ENCODE results near the gene ZNF263. TPM values are rescaled to one million over a fixed set of nuclear protein-coding genes. Genes with fewer than 3 reads are reported as not detected.
A peak's percentile ranks its signal among the peaks of the same experiment; 100 is the strongest.

Gene ZNF263
- total and polyA plus RNA-seq, 2 donors (not counting 1 experiment from before 2014, with no cell fraction given), result 24.7 to 46.0 TPM

DNA sequence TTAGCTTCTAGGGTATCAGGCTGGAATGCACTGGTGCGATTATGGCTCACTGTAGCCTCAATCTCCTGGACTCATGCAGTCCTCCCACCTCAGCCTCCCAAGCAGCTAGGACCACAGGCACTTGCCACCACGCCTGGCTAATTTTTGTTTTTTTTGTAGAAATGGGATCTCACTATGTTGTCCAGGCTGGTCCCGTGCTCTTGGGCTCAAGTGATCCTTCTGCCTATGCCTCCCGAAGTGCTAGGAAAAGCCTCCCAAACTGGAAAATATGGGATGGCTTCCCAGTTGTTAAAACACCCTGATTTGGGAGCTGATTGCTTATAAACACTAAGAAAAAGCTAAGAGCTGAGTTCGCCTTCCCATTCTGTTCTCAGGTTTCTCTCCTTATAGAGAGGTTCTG lies 6.6 kb upstream of the ZNF263 start:
- no peak for ATAC-seq (ENCODE audit: low read depth)

DNA sequence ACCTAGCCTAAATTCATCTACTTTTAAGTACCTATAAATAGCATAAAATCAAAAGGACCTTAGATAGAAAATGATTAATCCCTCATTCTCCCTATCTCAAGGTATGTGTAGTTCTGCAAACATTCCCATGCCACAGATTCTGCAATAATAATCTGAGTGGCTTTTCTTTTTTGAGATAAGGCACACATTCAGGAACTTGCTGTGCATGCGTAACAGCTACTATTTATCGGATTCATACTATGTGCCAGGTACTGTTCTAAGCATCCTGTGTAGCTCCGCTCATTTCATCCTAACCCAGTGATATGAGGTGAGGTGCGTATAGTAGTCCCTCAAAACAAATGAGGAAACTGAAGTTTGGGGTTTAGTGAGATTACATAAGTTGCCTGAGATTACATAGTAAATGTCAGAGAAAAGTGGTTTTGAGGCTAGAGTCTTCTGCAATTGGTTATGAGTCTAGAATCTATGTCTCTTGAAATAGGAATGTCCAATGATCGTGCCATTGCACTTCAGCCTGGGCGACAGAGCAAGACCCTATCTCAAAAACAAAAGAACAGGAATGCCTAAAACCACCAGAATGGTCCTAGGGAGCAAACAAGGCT lies 2.0 kb upstream of the ZNF263 start:
- peak overlapping the region; percentile 34 for H3K4me3 Mint-ChIP-seq
- peaks cover 30% of the 10 kb centered on the region for H3K79me2 ChIP-seq (ENCODE audit: control insufficient read depth, insufficient read depth, low read length)
- H2AFZ ChIP-seq (ENCODE audit: insufficient read depth, low read depth, low read length, poor library complexity, severe bottlenecking), result no peak overlapping the region
- H3K27me3 Mint-ChIP-seq, result no peaks in the 10 kb centered on the region
- WGBS (ENCODE audit: insufficient coverage), result 89% methylated on average over 6 of the region's 6 CpGs
- no peaks in the 10 kb centered on the region for H3K27me3 ChIP-seq (replicated peaks in 1 of 4; ENCODE audit: control extremely low read depth in 1 of 4, control insufficient read depth in 3 of 4, insufficient read depth in 4 of 4, low read length in 3 of 4)
- ChIA-PET CTCF (interaction anchor here (1.1 to 1.2 kb wide), 2 partner anchors 12 to 14 kb away, joined by 3 to 4 read pairs; no protein-coding TSS in a partner anchor), POLR2A (no interaction called here)
- H3K9me3 ChIP-seq (ENCODE audit: control extremely low read depth in 1 of 3, control insufficient read depth in 2 of 3, insufficient read depth in 1 of 3, low read length in 2 of 3), result peaks cover 0 to 7% (median 0%) of the 10 kb centered on the region in 3 donors
- no peak for ATAC-seq (ENCODE audit: low read depth)
- no peaks in the 10 kb centered on the region for H3K9me3 Mint-ChIP-seq (ENCODE audit: insufficient read depth)
- H3K27ac Mint-ChIP-seq, result no peak overlapping the region
- no peak overlapping the region for H3K27ac ChIP-seq (ENCODE audit: low read length in 2 of 2)
- H3K36me3 ChIP-seq (replicated peaks in 1 of 2; ENCODE audit: control extremely low read depth in 1 of 2, control insufficient read depth in 1 of 2, extremely low read depth in 1 of 2, insufficient read depth in 2 of 2, low read length in 1 of 2), result peaks cover 2 to 9% of the 10 kb centered on the region in 2 experiments
- DNase-seq, result no peak
- no peak overlapping the region for H3K4me3 ChIP-seq (ENCODE audit: control extremely low read depth in 1 of 5, extremely low read depth in 1 of 5, insufficient read depth in 1 of 5, low read depth in 2 of 5, low read length in 4 of 5)
- H3K9ac ChIP-seq (ENCODE audit: low read length), result no peak overlapping the region
- no peak overlapping the region for H3K4me2 ChIP-seq (replicated peaks; ENCODE audit: low read depth, low read length, poor library complexity, severe bottlenecking)
- peaks cover 22 to 30% of the 10 kb centered on the region in 2 donors for H3K4me1 ChIP-seq (ENCODE audit: control insufficient read depth in 2 of 2, insufficient read depth in 2 of 2, low read length in 2 of 2)
- intact Hi-C loops (cut with micrococcal nuclease), result loop anchor here (10.0 kb wide), 1 partner anchor 257 kb away; the partner anchor contains the start of genes HCFC1R1, THOC6 and TNFRSF12A
- peaks cover 16% of the 10 kb centered on the region for H4K20me1 ChIP-seq (ENCODE audit: control insufficient read depth, insufficient read depth, low read length, poor library complexity, severe bottlenecking)
- H3K4me1 Mint-ChIP-seq, result peaks cover 35% of the 10 kb centered on the region
- TF ChIP-seq, protein P1, sequence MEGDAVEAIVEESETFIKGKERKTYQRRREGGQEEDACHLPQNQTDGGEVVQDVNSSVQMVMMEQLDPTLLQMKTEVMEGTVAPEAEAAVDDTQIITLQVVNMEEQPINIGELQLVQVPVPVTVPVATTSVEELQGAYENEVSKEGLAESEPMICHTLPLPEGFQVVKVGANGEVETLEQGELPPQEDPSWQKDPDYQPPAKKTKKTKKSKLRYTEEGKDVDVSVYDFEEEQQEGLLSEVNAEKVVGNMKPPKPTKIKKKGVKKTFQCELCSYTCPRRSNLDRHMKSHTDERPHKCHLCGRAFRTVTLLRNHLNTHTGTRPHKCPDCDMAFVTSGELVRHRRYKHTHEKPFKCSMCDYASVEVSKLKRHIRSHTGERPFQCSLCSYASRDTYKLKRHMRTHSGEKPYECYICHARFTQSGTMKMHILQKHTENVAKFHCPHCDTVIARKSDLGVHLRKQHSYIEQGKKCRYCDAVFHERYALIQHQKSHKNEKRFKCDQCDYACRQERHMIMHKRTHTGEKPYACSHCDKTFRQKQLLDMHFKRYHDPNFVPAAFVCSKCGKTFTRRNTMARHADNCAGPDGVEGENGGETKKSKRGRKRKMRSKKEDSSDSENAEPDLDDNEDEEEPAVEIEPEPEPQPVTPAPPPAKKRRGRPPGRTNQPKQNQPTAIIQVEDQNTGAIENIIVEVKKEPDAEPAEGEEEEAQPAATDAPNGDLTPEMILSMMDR (IDR thresholded peaks at IDR 0.05), result no peak
- no peak for TF ChIP-seq EZH2 (IDR thresholded peaks at IDR 0.05; ENCODE audit: borderline replicate concordance, insufficient read depth, low read depth, low read length, poor library complexity, severe bottlenecking)

More for the DNA sequence above, 6.6 kb upstream of the ZNF263 start:
- no peak overlapping the region for H3K4me3 ChIP-seq (ENCODE audit: control extremely low read depth in 1 of 5, extremely low read depth in 1 of 5, insufficient read depth in 1 of 5, low read depth in 2 of 5, low read length in 4 of 5)
- POLR2A ChIA-PET, result interaction anchor here (0.8 to 1.2 kb wide), 2 partner anchors 28 to 219 kb away, joined by 3 read pairs; partner anchors contain the start of genes TIGD7 and ZNF75A
- TF ChIP-seq, protein P1 (IDR thresholded peaks at IDR 0.05), result no peak
- no peak for TF ChIP-seq EZH2 (IDR thresholded peaks at IDR 0.05; ENCODE audit: borderline replicate concordance, insufficient read depth, low read depth, low read length, poor library complexity, severe bottlenecking)
- no peaks in the 10 kb centered on the region for H3K4me1 ChIP-seq (ENCODE audit: control insufficient read depth in 2 of 2, insufficient read depth in 2 of 2, low read length in 2 of 2)
- H3K4me3 Mint-ChIP-seq, result no peak overlapping the region
- H3K79me2 ChIP-seq (ENCODE audit: control insufficient read depth, insufficient read depth, low read length), result peaks cover 3% of the 10 kb centered on the region
- no peak overlapping the region for H3K4me2 ChIP-seq (replicated peaks; ENCODE audit: low read depth, low read length, poor library complexity, severe bottlenecking)
- H3K9ac ChIP-seq (ENCODE audit: low read length), result no peak overlapping the region
- DNase-seq, result no peak
- no peaks in the 10 kb centered on the region for H3K9me3 Mint-ChIP-seq (ENCODE audit: insufficient read depth)
- no peak overlapping the region for H3K27ac ChIP-seq (ENCODE audit: low read length in 2 of 2)
- no peaks in the 10 kb centered on the region for H3K4me1 Mint-ChIP-seq
- intact Hi-C loops (cut with micrococcal nuclease), result no loop called here
- H2AFZ ChIP-seq (ENCODE audit: insufficient read depth, low read depth, low read length, poor library complexity, severe bottlenecking), result no peak overlapping the region
- CTCF ChIA-PET, result interaction anchor here (0.7 kb wide), 1 partner anchor 10 kb away, joined by 3 read pairs; no protein-coding TSS in a partner anchor
- WGBS (ENCODE audit: insufficient coverage), result 78% methylated on average over 3 of the region's 5 CpGs
- no peaks in the 10 kb centered on the region for H3K27me3 ChIP-seq (replicated peaks in 1 of 4; ENCODE audit: control extremely low read depth in 1 of 4, control insufficient read depth in 3 of 4, insufficient read depth in 4 of 4, low read length in 3 of 4)
- H3K27ac Mint-ChIP-seq, result no peak overlapping the region
- peaks cover 0 to 4% (median 0%) of the 10 kb centered on the region in 3 donors for H3K9me3 ChIP-seq (ENCODE audit: control extremely low read depth in 1 of 3, control insufficient read depth in 2 of 3, insufficient read depth in 1 of 3, low read length in 2 of 3)
- no peaks in the 10 kb centered on the region for H4K20me1 ChIP-seq (ENCODE audit: control insufficient read depth, insufficient read depth, low read length, poor library complexity, severe bottlenecking)
- no peaks in the 10 kb centered on the region for H3K27me3 Mint-ChIP-seq
- no peaks in the 10 kb centered on the region for H3K36me3 ChIP-seq (replicated peaks in 1 of 2; ENCODE audit: control extremely low read depth in 1 of 2, control insufficient read depth in 1 of 2, extremely low read depth in 1 of 2, insufficient read depth in 2 of 2, low read length in 1 of 2)
